Measurements from ENCODE around the gene PNPT1.

DNA sequence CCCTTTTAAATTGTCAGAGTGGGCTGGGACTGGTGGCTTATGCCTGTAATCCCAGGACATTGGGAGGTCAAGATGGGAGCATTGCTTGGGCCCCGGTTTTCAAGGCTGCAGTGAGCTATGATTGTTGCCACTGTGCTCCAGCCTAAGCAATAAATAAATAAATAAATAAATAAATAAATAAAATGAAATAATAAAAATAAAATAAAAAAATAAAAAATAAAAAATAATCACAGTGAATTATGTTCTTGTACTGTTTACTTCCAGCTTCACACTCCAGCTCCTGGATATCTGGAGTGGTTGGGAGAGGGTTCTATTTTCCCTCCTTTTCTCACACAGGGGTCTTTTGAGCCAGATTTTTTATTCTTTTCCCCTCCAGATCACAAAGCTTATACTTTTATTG is 26.2 kb upstream of the PNPT1 start:
- TF ChIP-seq MAFK (IDR thresholded peaks at IDR 0.05; ENCODE audit: low read depth, low read length) (no peak), SMC3 (IDR thresholded peaks at IDR 0.05; ENCODE audit: low read depth, low read length) (no peak), FOS (IDR thresholded peaks at IDR 0.05; ENCODE audit: low read depth, low read length) (no peak), POLR2A (IDR thresholded peaks at IDR 0.05; ENCODE audit: low read depth, low read length) (no peak), MAZ (IDR thresholded peaks at IDR 0.05; ENCODE audit: borderline replicate concordance, low read depth, low read length) (no peak), RFX5 (IDR thresholded peaks at IDR 0.05; ENCODE audit: low read depth, low read length) (no peak), MXI1 (IDR thresholded peaks at IDR 0.05; ENCODE audit: borderline replicate concordance, low read depth, low read length) (no peak), RAD21 (IDR thresholded peaks at IDR 0.05; ENCODE audit: low read length) (no peak), CHD1 (IDR thresholded peaks at IDR 0.05; ENCODE audit: low read depth, low read length) (no peak)
- TF ChIP-seq, protein P1, sequence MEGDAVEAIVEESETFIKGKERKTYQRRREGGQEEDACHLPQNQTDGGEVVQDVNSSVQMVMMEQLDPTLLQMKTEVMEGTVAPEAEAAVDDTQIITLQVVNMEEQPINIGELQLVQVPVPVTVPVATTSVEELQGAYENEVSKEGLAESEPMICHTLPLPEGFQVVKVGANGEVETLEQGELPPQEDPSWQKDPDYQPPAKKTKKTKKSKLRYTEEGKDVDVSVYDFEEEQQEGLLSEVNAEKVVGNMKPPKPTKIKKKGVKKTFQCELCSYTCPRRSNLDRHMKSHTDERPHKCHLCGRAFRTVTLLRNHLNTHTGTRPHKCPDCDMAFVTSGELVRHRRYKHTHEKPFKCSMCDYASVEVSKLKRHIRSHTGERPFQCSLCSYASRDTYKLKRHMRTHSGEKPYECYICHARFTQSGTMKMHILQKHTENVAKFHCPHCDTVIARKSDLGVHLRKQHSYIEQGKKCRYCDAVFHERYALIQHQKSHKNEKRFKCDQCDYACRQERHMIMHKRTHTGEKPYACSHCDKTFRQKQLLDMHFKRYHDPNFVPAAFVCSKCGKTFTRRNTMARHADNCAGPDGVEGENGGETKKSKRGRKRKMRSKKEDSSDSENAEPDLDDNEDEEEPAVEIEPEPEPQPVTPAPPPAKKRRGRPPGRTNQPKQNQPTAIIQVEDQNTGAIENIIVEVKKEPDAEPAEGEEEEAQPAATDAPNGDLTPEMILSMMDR (conservative IDR thresholded peaks at IDR 0.05; ENCODE audit: low read depth, low read length) = no peak
- TF ChIP-seq, protein P2, sequence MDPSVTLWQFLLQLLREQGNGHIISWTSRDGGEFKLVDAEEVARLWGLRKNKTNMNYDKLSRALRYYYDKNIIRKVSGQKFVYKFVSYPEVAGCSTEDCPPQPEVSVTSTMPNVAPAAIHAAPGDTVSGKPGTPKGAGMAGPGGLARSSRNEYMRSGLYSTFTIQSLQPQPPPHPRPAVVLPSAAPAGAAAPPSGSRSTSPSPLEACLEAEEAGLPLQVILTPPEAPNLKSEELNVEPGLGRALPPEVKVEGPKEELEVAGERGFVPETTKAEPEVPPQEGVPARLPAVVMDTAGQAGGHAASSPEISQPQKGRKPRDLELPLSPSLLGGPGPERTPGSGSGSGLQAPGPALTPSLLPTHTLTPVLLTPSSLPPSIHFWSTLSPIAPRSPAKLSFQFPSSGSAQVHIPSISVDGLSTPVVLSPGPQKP (IDR thresholded peaks at IDR 0.05; ENCODE audit: borderline replicate concordance, low read depth, low read length) = no peak

All from IMR-90 (cell line).